Common myeloid progenitor, CD34-positive (primary cell): ENCODE measurements around the gene XPNPEP3.
A peak's percentile ranks its signal among the peaks of the same experiment; 100 is the strongest.
"Not testable (repeated sequence)": the region's sequence is repeated elsewhere in the genome, so short reads cannot be mapped to it uniquely, and the experiment has no call there.

Experiments used
- CTCF ChIA-PET: fragments of 350-600 bp; sonication (Branson Sonifier 250); formaldehyde crosslinking; loops from one replicate; lab custom pipeline; 2021; ENCODE audit warnings: antibody characterized with exemption; lab: Charles Lee
- POLR2A ChIA-PET: fragments of 350-600 bp; sonication (Branson Sonifier 250); formaldehyde crosslinking; loops from one replicate; lab custom pipeline; 2021; ENCODE audit warnings: antibody characterized with exemption; lab: Charles Lee
- DNase-seq, 3 donors: peaks; one replicate each; pipeline versions ENCODE4 v3.0.0 to v3.0.0-alpha.2; 2013
- H3K27ac ChIP-seq, 2 experiments: 1 replicate in 1 of 2; 2 replicates in 1 of 2; pipeline ENCODE4 v1.7.0; 2013; ENCODE audit warnings: inconsistent platforms in 2 of 2, low read length in 2 of 2, mild to moderate bottlenecking in 2 of 2, low read depth in 1 of 2, moderate library complexity in 1 of 2; ENCODE audit not compliant: severe bottlenecking in 2 of 2, insufficient read depth in 1 of 2, poor library complexity in 1 of 2
- H3K27me3 ChIP-seq, 5 experiments: replicated peaks in 2 of 5; 1 replicate in 3 of 5; 2 replicates in 2 of 5; pipeline versions ENCODE4 v1.6.1 to v1.7.0; 2013; ENCODE audit warnings: low read length in 4 of 5, mild to moderate bottlenecking in 2 of 5, moderate library complexity in 2 of 5, inconsistent platforms in 1 of 5; ENCODE audit not compliant: insufficient read depth in 5 of 5, control insufficient read depth in 4 of 5
- H3K36me3 ChIP-seq, 4 experiments: 1 replicate in 2 of 4; 2 replicates in 2 of 4; pipeline versions ENCODE4 v1.6.1 to v1.7.0; 2013; ENCODE audit warnings: low read length in 3 of 4, control low read depth in 1 of 4, mild to moderate bottlenecking in 1 of 4; ENCODE audit not compliant: control insufficient read depth in 4 of 4, insufficient read depth in 4 of 4
- H3K4me1 ChIP-seq, 4 experiments: 1 replicate in 3 of 4; 2 replicates in 1 of 4; pipeline versions ENCODE4 v1.6.1 to v1.7.1; 2013; ENCODE audit warnings: low read length in 3 of 4, mild to moderate bottlenecking in 3 of 4, control low read depth in 1 of 4, inconsistent platforms in 1 of 4, moderate library complexity in 1 of 4; ENCODE audit not compliant: control insufficient read depth in 4 of 4, insufficient read depth in 4 of 4; ENCODE audit errors: control extremely low read depth in 1 of 4
- H3K4me3 ChIP-seq, 7 experiments: 1 replicate in 4 of 7; 2 replicates in 3 of 7; pipeline versions ENCODE4 v1.5.1 to v1.7.0; 2013; ENCODE audit warnings: mild to moderate bottlenecking in 7 of 7, low read length in 6 of 7, moderate library complexity in 6 of 7, inconsistent platforms in 2 of 7, low read depth in 2 of 7, control low read depth in 1 of 7; ENCODE audit not compliant: insufficient read depth in 4 of 7, control insufficient read depth in 1 of 7; ENCODE audit errors: extremely low read depth in 1 of 7
- H3K9me3 ChIP-seq, 5 experiments: 1 replicate in 4 of 5; 2 replicates in 1 of 5; pipeline versions ENCODE4 v1.6.1 to v1.7.1; 2013; ENCODE audit warnings: low read length in 4 of 5, mild to moderate bottlenecking in 2 of 5, inconsistent platforms in 1 of 5, low read depth in 1 of 5, moderate library complexity in 1 of 5; ENCODE audit not compliant: control insufficient read depth in 4 of 5, insufficient read depth in 2 of 5; ENCODE audit errors: control extremely low read depth in 1 of 5
- WGBS: methylation state at CpG from one replicate; pipeline ENCODE4 v1.1.5; 2013; ENCODE audit not compliant: insufficient coverage; 5-methylcytosine and 5-hydroxymethylcytosine counted together

Gene XPNPEP3

DNA sequence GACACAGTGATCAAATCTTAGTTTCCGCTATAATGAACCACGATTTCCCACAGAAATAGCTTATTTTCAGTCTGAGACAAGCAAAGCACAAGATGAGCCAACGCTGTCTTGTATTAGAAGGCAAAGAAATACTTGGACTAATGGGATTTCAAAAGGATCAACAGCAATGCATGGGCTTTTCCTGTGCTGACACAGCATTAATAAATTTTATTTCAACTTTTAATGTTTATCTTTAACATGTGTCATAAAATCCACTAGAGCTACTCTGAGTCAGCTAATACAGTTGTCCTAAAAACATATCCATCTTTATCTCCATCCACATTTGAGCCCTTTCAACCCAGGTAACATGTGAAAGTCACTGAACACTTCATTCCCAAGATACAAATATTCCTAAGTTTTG is 22.3 kb upstream of the XPNPEP3 start:
- no peaks in the 10 kb centered on the region for H3K9me3 ChIP-seq
- H3K4me1 ChIP-seq, result no peaks in the 10 kb centered on the region
- H3K36me3 ChIP-seq, result peaks cover 35 to 82% (median 62%) of the 10 kb centered on the region in 4 experiments
- no peak for DNase-seq
- H3K4me3 ChIP-seq, result no peak overlapping the region
- 100% methylated on average over 3 of the region's 3 CpGs for WGBS
- CTCF ChIA-PET, result interaction anchor here (0.7 to 1.3 kb wide), 3 partner anchors 19 to 34 kb away, joined by 3 read pairs; no protein-coding TSS in a partner anchor
- peak overlapping the region in 1 of 2 experiments; percentile 10 for H3K27ac ChIP-seq
- H3K27me3 ChIP-seq, result no peaks in the 10 kb centered on the region
- POLR2A ChIA-PET, result no interaction called here

DNA sequence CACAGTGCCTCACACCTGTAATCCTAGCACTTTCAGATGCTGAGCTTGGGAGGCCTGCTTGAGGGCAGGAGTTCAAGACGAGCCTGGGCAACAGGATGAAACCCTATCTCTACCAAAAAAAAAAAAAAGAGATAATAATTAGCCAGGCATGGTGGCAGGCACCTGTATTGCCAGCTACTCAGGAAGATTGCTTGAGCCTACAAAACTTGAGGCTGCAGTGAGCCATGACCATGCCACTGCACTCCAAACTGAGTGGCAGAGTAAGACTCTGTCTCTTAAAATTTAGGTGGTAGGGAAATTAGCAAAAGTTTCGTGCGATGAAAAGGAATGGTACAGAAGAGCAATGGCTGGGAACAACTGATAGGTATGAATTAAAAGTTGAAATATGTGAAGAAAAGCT is 18.5 kb upstream of the XPNPEP3 start:
- no peaks in the 10 kb centered on the region for H3K27me3 ChIP-seq

DNA sequence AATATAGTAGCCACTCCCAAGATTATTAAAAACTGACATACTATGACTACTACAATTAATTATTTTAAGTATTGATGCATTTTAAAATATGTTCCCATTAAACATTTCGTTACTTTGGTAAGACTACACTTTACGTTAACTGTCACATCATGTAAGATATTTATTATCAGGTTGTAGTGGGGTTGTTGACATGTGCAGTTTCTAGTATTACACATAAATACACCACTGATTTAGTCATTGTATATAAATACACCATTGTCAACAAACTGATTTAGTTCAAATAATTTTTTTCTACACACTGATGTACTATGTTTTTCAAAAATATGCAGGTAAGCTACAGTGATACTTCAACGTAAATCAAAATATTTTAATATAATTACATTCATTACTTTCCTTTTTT is 12.0 kb upstream of the XPNPEP3 start:
- Histone ChIP-seq H3K9me3 (no peaks in the 10 kb centered on the region), H3K27ac (no peak overlapping the region), H3K36me3 (peaks cover 24 to 89% (median 57%) of the 10 kb centered on the region in 4 experiments), H3K4me3 (no peak overlapping the region), H3K4me1 (no peaks in the 10 kb centered on the region), H3K27me3 (no peaks in the 10 kb centered on the region)
- POLR2A ChIA-PET, result no interaction called here
- no CpG with 5 or more reads among the region's 3 CpGs for WGBS
- CTCF ChIA-PET, result no interaction called here
- DNase-seq, result no peak

More for the DNA sequence above, 18.5 kb upstream of the XPNPEP3 start:
- CTCF ChIA-PET, result no interaction called here
- no CpG with 5 or more reads among the region's 3 CpGs for WGBS
- DNase-seq, result no peak
- POLR2A ChIA-PET, result no interaction called here
- Histone ChIP-seq H3K9me3 (no peaks in the 10 kb centered on the region), H3K4me3 (no peak overlapping the region), H3K36me3 (peaks cover 36 to 84% (median 65%) of the 10 kb centered on the region in 4 experiments), H3K27ac (no peak overlapping the region), H3K4me1 (no peaks in the 10 kb centered on the region)

DNA sequence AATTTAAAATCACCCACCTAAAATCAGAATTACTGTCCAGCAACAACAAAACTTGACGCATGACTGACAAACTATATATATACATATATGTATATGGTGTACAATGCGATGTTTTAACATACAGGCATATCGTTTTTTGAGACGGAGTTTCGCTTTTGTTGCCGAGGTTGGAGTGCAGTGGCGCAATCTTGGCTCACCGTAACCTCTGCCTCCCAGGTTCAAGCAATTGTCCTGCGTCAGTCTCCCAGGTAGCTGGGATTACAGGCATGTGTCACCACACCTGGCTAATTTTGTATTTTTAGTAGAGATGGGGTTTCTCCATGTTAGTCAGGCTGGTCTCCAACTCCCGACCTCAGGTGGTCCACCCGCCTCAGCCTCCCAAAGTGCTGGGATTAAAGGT is 11.1 kb upstream of the XPNPEP3 start:
- H3K9me3 ChIP-seq, H3K4me1 ChIP-seq, H3K4me3 ChIP-seq, H3K27me3 ChIP-seq, H3K27ac ChIP-seq, POLR2A ChIA-PET, DNase-seq: not testable (repeated sequence)
- 99% methylated on average over 10 of the region's 11 CpGs for WGBS
- CTCF ChIA-PET, result interaction anchor here (1.0 kb wide), 2 partner anchors 10 to 15 kb away, joined by 3 to 5 read pairs; no protein-coding TSS in a partner anchor
- peaks cover 24 to 86% (median 53%) of the 10 kb centered on the region in 4 experiments for H3K36me3 ChIP-seq

DNA sequence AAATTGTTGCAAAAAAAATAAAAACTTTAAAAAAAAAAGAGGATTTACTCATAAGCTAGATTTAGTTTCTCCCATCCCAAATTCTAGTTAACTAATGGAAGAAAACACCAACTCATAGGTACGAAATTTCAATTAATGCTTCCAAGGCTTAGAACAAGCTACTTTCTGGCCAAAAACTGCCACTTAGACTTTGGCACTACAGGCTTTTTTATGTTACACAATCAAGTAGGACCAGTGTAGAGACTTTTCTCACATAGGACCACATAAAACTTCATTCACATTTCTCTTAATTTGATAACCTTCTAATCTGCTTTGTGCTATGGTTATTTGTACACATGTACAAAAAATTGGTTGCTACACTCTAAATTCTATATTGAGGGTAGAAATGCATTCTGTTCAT is 3.6 kb upstream of the XPNPEP3 start:
- H3K27ac ChIP-seq, result peak overlapping the region in 1 of 2 experiments; percentile 99
- POLR2A ChIA-PET, result no interaction called here
- H3K9me3 ChIP-seq, result no peaks in the 10 kb centered on the region
- H3K4me1 ChIP-seq, result peaks cover 15 to 39% (median 26%) of the 10 kb centered on the region in 4 experiments
- H3K27me3 ChIP-seq, result no peaks in the 10 kb centered on the region
- H3K4me3 ChIP-seq, result peak overlapping the region in 2 of 7 experiments; percentile 17 to 30
- WGBS, result 100% methylated on average over 1 of the region's 1 CpG
- DNase-seq, result no peak
- CTCF ChIA-PET, result interaction anchor here (0.7 to 1.4 kb wide), 3 partner anchors 9 to 103 kb away, joined by 3 read pairs; partner anchors contain the start of gene DNAJB7
- peaks cover 6 to 18% (median 12%) of the 10 kb centered on the region in 4 experiments for H3K36me3 ChIP-seq

DNA sequence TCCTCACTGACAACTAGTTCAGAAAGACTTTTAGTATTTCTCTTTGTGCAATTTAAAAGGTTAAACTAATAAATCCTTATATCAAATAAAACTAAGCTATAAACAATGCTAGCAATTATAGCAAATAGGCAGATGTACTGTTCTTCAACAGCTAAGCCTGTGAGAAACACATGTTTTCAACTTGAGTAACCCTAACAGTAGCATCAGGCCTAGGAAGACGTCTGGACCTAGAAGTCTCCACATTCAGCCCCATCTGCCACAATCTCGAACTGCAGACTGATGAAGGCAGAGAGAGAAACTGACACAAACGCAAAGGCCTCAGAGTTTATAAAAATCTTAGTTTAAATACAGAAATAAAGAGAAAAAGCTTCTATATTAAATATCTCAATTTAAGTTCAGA is 3.0 kb upstream of the XPNPEP3 start:
- peak overlapping the region in 1 of 7 experiments; percentile 6 for H3K4me3 ChIP-seq
- POLR2A ChIA-PET, result no interaction called here
- DNase-seq, result no peak

More for the DNA sequence above, 3.0 kb upstream of the XPNPEP3 start:
- WGBS, result 60% methylated on average over 1 of the region's 3 CpGs
- H3K9me3 ChIP-seq, result no peaks in the 10 kb centered on the region
- peaks cover 15 to 39% (median 26%) of the 10 kb centered on the region in 4 experiments for H3K4me1 ChIP-seq
- H3K27me3 ChIP-seq, result no peaks in the 10 kb centered on the region
- CTCF ChIA-PET, result interaction anchor here (1.2 to 1.4 kb wide), 3 partner anchors 8 to 45 kb away, joined by 3 to 7 read pairs (median 3); partner anchors contain the start of gene DNAJB7
- peaks cover 5 to 14% (median 10%) of the 10 kb centered on the region in 4 experiments for H3K36me3 ChIP-seq
- H3K27ac ChIP-seq, result peak overlapping the region; percentile 16 to 99
